DND-41 (cell line): ENCODE data around the gene PLVAP.

ENCODE experiments used
- EZH2 ChIP-seq: IDR thresholded peaks from 3 replicates; pipeline ENCODE4 v1.6.1; 2012; ENCODE audit warnings: borderline replicate concordance, low read depth, mild to moderate bottlenecking, moderate library complexity, low read length, inconsistent platforms; ENCODE audit not compliant: severe bottlenecking
- TF ChIP-seq, protein P1 (sequence below): IDR thresholded peaks from 2 replicates; pipeline ENCODE4 v1.5.1; 2012; ENCODE audit warnings: borderline replicate concordance, low read length, moderate library complexity, mild to moderate bottlenecking; ENCODE audit not compliant: poor library complexity, severe bottlenecking; ENCODE audit errors: extremely low read depth

DNA sequence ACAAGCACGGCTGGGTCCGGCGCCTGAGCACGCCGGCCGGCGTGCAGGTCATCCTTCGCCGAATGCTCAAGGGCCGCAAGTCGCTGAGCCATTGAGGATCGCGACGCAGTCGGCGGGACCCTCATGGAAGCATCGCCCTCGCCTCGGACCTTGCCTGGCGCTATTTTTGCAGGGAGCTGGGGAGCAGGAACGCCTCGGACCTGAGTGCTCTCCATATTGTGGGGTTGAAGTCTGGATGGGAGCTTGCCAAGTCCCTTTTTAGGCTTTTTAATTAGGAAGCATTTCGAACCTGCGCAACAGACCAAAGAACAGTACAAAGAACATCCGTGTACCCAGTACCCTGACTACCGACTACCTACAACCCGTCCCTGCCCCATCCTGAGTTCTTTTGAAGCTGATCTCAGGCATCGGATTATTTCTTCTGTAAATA is 70.8 kb downstream of the PLVAP start:
- TF ChIP-seq, protein P1, sequence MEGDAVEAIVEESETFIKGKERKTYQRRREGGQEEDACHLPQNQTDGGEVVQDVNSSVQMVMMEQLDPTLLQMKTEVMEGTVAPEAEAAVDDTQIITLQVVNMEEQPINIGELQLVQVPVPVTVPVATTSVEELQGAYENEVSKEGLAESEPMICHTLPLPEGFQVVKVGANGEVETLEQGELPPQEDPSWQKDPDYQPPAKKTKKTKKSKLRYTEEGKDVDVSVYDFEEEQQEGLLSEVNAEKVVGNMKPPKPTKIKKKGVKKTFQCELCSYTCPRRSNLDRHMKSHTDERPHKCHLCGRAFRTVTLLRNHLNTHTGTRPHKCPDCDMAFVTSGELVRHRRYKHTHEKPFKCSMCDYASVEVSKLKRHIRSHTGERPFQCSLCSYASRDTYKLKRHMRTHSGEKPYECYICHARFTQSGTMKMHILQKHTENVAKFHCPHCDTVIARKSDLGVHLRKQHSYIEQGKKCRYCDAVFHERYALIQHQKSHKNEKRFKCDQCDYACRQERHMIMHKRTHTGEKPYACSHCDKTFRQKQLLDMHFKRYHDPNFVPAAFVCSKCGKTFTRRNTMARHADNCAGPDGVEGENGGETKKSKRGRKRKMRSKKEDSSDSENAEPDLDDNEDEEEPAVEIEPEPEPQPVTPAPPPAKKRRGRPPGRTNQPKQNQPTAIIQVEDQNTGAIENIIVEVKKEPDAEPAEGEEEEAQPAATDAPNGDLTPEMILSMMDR: no peak
- TF ChIP-seq EZH2: no peak
